ENCODE results near the gene RTN4R.
"Not testable (repeated sequence)": the region's sequence is repeated elsewhere in the genome, so short reads cannot be mapped to it uniquely, and the experiment has no call there.

DNA sequence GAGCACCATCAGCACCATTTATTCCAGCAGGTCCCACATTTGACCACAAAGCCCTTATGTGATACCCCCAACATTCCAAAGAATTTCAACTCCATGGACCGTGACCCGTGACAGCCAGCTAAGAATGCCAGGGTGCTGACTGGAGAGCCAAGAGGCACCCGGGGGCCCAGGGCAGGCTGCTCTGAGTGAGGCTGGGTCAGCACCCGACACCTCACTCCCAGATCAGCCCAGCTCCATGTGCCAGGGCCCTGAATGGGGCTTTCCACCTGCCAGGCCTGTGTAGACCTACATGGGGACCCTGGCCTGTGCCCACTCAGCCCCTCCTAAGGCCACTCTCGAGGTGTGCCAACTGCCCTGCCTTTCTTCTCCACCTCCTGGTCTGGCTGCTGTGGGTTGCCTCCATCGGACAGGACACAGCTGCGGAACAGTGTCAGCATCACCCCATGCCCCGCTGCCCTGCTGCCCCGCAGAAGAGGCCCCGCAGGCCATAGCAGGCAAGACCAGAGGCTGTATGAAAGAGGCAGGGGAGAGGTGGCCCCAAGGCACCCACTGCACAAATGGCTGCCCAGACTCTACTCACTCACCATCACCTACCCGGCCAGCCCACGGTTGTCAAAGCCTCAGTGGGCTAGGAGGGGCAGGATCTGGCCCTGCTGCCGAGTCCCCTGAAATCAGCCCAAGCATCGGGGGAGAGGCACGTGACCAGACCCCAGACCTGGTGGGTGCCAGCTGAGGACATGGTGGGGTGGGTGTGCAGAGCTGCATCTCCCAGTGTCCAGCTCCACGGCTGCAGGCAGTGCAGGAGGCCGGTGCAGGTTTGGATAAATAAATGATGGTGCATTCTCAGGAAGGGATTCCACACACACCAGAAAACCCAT, 4.5 kb downstream of the RTN4R start:
- TF ChIP-seq, protein P1, sequence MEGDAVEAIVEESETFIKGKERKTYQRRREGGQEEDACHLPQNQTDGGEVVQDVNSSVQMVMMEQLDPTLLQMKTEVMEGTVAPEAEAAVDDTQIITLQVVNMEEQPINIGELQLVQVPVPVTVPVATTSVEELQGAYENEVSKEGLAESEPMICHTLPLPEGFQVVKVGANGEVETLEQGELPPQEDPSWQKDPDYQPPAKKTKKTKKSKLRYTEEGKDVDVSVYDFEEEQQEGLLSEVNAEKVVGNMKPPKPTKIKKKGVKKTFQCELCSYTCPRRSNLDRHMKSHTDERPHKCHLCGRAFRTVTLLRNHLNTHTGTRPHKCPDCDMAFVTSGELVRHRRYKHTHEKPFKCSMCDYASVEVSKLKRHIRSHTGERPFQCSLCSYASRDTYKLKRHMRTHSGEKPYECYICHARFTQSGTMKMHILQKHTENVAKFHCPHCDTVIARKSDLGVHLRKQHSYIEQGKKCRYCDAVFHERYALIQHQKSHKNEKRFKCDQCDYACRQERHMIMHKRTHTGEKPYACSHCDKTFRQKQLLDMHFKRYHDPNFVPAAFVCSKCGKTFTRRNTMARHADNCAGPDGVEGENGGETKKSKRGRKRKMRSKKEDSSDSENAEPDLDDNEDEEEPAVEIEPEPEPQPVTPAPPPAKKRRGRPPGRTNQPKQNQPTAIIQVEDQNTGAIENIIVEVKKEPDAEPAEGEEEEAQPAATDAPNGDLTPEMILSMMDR (IDR thresholded peaks at IDR 0.05; ENCODE audit: low read depth, low read length, poor library complexity, severe bottlenecking), result not testable (repeated sequence)
- not testable (repeated sequence) for TF ChIP-seq EZH2phosphoT487 (IDR thresholded peaks at IDR 0.05; ENCODE audit: borderline replicate concordance, low read length)

All from DOHH2 (cell line).